HepG2 (cell line): ENCODE results near the gene DDX39B. TPM values are rescaled to one million over a fixed set of nuclear protein-coding genes. Genes with fewer than 3 reads are reported as not detected.

Source experiments
- BCL6 ChIP-seq: IDR thresholded peaks from 2 replicates; pipeline ENCODE4 v1.6.1; 2016; ENCODE audit warnings: missing genetic modification reagents, missing compliant biosample characterization
- CHCHD3 ChIP-seq: sonication (generic); formaldehyde crosslinking; IDR thresholded peaks from 2 replicates; pipeline ENCODE4 v1.8.0; 2022; ENCODE audit warnings: mild to moderate bottlenecking, missing genetic modification reagents, moderate library complexity
- GTF3A ChIP-seq: sonication (generic); formaldehyde crosslinking; conservative IDR thresholded peaks from 2 replicates; pipeline ENCODE4 v1.4.0; 2020; ENCODE audit warnings: mild to moderate bottlenecking, missing genetic modification reagents
- GZF1 ChIP-seq: sonication (generic); formaldehyde crosslinking; IDR thresholded peaks from 2 replicates; pipeline ENCODE4 v1.5.1; 2020; ENCODE audit warnings: mild to moderate bottlenecking, missing genetic modification reagents
- HOXA3 ChIP-seq: sonication (generic); formaldehyde crosslinking; IDR thresholded peaks from 2 replicates; pipeline ENCODE4 v1.5.0; 2020; ENCODE audit warnings: missing genetic modification reagents
- IKZF4 ChIP-seq: sonication (generic); formaldehyde crosslinking; IDR thresholded peaks from 2 replicates; pipeline ENCODE4 v1.5.1; 2020; ENCODE audit warnings: borderline replicate concordance, mild to moderate bottlenecking, low read depth, missing genetic modification reagents; ENCODE audit errors: not compliant biosample characterization
- KAT8 ChIP-seq: IDR thresholded peaks from 2 replicates; pipeline ENCODE4 v1.6.1; 2016; ENCODE audit warnings: missing genetic modification reagents, missing compliant biosample characterization
- MAFG ChIP-seq: sonication (generic); formaldehyde crosslinking; IDR thresholded peaks from 2 replicates; pipeline ENCODE4 v1.5.1; 2020; ENCODE audit warnings: mild to moderate bottlenecking, missing genetic modification reagents
- MIXL1 ChIP-seq: IDR thresholded peaks from 2 replicates; pipeline ENCODE4 v1.6.1; 2016
- NAIF1 ChIP-seq: sonication (generic); formaldehyde crosslinking; IDR thresholded peaks from 2 replicates; pipeline ENCODE4 v1.5.0; 2020; ENCODE audit warnings: mild to moderate bottlenecking, missing genetic modification reagents, borderline replicate concordance
- NFATC3 ChIP-seq: sonication (generic); formaldehyde crosslinking; IDR thresholded peaks from 2 replicates; pipeline ENCODE4 v1.5.1; 2020; ENCODE audit warnings: mild to moderate bottlenecking, missing genetic modification reagents
- PCBP2 ChIP-seq: fragments of 200-400 bp; formaldehyde crosslinking; optimal IDR thresholded peaks from 2 replicates; pipeline ENCODE3; 2018; ENCODE audit warnings: low read length, low read depth; ENCODE audit not compliant: poor library complexity, severe bottlenecking
- POGK ChIP-seq: sonication (generic); formaldehyde crosslinking; conservative IDR thresholded peaks from 2 replicates; pipeline ENCODE4 v1.8.0; 2022; ENCODE audit warnings: mild to moderate bottlenecking, moderate library complexity, missing genetic modification reagents
- SP1 ChIP-seq, 2 experiments: fragments of 450-650 bp in 1 of 2; sonication (generic) in 1 of 2; formaldehyde crosslinking in 1 of 2; IDR thresholded peaks; 2 replicates each; pipeline versions ENCODE4 v1.4.0 to v1.6.1; 2016 to 2020; ENCODE audit warnings: missing genetic modification reagents in 1 of 2
- SYNCRIP ChIP-seq: fragments of 200-400 bp; formaldehyde crosslinking; IDR thresholded peaks from 2 replicates; pipeline ENCODE4 v1.6.1; 2018; ENCODE audit warnings: mild to moderate bottlenecking, low read depth, low read length; ENCODE audit not compliant: insufficient read depth
- WIZ ChIP-seq: sonication (generic); formaldehyde crosslinking; IDR thresholded peaks from 2 replicates; pipeline ENCODE4 v1.5.1; 2020; ENCODE audit warnings: mild to moderate bottlenecking, missing genetic modification reagents
- ZFP41 ChIP-seq: sonication (generic); formaldehyde crosslinking; IDR thresholded peaks from 2 replicates; pipeline ENCODE4 v1.4.0; 2020; ENCODE audit warnings: mild to moderate bottlenecking, missing genetic modification reagents, borderline replicate concordance
- ZNF232 ChIP-seq: sonication (generic); formaldehyde crosslinking; IDR thresholded peaks from 2 replicates; pipeline ENCODE4 v1.4.0; 2020; ENCODE audit warnings: missing genetic modification reagents, borderline replicate concordance
- ZNF30 ChIP-seq: sonication (generic); formaldehyde crosslinking; IDR thresholded peaks from 2 replicates; pipeline ENCODE4 v1.5.0; 2020; ENCODE audit warnings: mild to moderate bottlenecking, missing genetic modification reagents
- ZNF326 ChIP-seq: sonication (generic); formaldehyde crosslinking; IDR thresholded peaks from 2 replicates; pipeline ENCODE4 v1.4.0; 2020; ENCODE audit warnings: missing genetic modification reagents, borderline replicate concordance
- ZNF552 ChIP-seq: sonication (generic); formaldehyde crosslinking; IDR thresholded peaks from 2 replicates; pipeline ENCODE4 v1.9.0; 2022; ENCODE audit warnings: missing genetic modification reagents, mild to moderate bottlenecking, borderline replicate concordance
- ZNF7 ChIP-seq: IDR thresholded peaks from 2 replicates; pipeline ENCODE4 v1.6.1; 2016; ENCODE audit warnings: missing biosample characterization, missing genetic modification reagents
- ZNF709 ChIP-seq: sonication (generic); formaldehyde crosslinking; IDR thresholded peaks from 2 replicates; pipeline ENCODE4 v1.5.0; 2020; ENCODE audit warnings: mild to moderate bottlenecking, missing genetic modification reagents
- polyA plus RNA-seq, 8 experiments: library from polyadenylated mRNA; depleted of rRNA in 3 of 8; stranded (reverse) in 7 of 8; unstranded in 1 of 8; fragments of >200 nt; fragmentation: Illumina TruSeq in 4 of 8; extraction: Trizol in 4 of 8; gene quantifications; 2 replicates each; pipeline versions ENCODE4 v1.2.1 to v1.2.3, GENCODE V29; 2011 to 2016; ENCODE audit warnings: low read depth in 4 of 8, missing spikeins in 1 of 8, mixed read lengths in 1 of 8; ENCODE audit not compliant: insufficient read depth in 1 of 8
- total RNA-seq, 5 experiments: library from RNA; depleted of rRNA; stranded (reverse); fragments of >200 nt; fragmentation: Illumina TruSeq; extraction: Trizol; gene quantifications; 2 replicates each; pipeline ENCODE4 v1.2.3, GENCODE V29; 2016; ENCODE audit warnings: low read depth in 1 of 5
- TF ChIP-seq, protein P1 (sequence below): sonication (generic); formaldehyde crosslinking; IDR thresholded peaks from 2 replicates; pipeline ENCODE4 v1.8.1; 2022; ENCODE audit warnings: mild to moderate bottlenecking, missing genetic modification reagents
- TF ChIP-seq, protein P2 (sequence below): conservative IDR thresholded peaks from 2 replicates; pipeline ENCODE4 v1.6.1; 2018; ENCODE audit warnings: missing genetic modification reagents
- TF ChIP-seq, protein P3 (sequence below): sonication (generic); formaldehyde crosslinking; IDR thresholded peaks from 2 replicates; pipeline ENCODE4 v1.8.0; 2022; ENCODE audit warnings: mild to moderate bottlenecking, missing genetic modification reagents, moderate library complexity

DDX39B gene
- total and polyA plus RNA-seq, 2 of the 13 experiments (the other 11 are each of a cell fraction or from before 2014, with no cell fraction given): 570 to 678 TPM

DNA sequence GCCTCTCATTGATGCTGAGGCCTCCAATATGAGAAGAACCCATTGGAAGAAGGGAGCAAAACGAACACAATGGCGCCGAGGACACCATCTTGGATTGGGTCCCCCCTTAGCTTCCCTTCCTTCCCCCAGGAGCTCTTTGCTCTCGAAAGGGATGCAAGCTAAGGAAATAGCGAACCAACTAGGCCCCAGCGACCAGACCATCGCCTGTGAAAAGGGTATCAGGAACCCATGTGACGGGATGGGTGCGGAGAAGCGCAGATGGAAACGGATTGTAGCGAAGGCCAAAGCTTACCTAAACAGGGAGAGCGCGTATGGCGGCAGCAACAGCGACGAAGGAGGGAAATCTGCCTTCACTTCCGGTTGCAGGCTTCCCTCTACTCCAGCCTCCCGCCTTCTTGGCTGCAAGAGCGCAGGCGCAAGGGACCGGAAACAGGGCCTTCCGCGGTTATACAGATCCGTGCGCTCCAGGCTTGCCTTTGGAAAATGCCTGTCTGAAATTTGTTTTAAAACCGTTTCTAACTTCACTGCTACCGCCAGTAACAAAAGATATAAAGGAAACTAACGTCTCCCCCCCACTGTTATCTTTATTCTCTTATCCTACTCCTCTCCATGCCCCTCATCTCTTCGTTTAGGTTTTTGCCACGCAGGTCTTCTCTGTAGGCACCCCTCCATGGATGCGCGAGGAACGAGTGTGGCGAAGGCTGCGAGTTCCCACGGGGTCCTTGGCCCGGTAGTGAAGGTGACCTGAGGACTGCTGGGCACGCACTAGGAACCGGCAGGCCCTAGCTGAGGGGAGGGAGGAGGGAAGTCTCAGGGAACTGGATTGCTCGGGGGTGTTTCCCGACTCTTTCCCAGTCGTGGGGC lies at the start of gene DDX39B (continued):
- TF ChIP-seq, protein P1, sequence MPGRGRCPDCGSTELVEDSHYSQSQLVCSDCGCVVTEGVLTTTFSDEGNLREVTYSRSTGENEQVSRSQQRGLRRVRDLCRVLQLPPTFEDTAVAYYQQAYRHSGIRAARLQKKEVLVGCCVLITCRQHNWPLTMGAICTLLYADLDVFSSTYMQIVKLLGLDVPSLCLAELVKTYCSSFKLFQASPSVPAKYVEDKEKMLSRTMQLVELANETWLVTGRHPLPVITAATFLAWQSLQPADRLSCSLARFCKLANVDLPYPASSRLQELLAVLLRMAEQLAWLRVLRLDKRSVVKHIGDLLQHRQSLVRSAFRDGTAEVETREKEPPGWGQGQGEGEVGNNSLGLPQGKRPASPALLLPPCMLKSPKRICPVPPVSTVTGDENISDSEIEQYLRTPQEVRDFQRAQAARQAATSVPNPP (CRISPR knock-in tag): no peak
- TF ChIP-seq GZF1 (CRISPR knock-in tag) (no peak; the same call in 1 of the 2 replicates), CHCHD3 (CRISPR knock-in tag) (no peak), ZNF7 (CRISPR knock-in tag) (0 out of 2 replicates have a peak, but pooled peaks have one; percentile 2), WIZ (CRISPR knock-in tag) (0 out of 2 replicates have a peak, but pooled peaks have one; percentile 67), MIXL1 (CRISPR knock-in tag) (peak; percentile 66), PCBP2 (no peak), SYNCRIP (no peak), KAT8 (CRISPR knock-in tag) (peak; percentile 95), IKZF4 (CRISPR knock-in tag) (peak; percentile 76), GTF3A (no peak), ZNF232 (CRISPR knock-in tag) (peak; percentile 76), ZNF326 (CRISPR knock-in tag) (no peak), MAFG (CRISPR knock-in tag) (no peak), BCL6 (CRISPR knock-in tag) (peak; percentile 52), HOXA3 (CRISPR knock-in tag) (peak; percentile 97), ZNF709 (CRISPR knock-in tag) (peak; percentile 93), POGK (CRISPR knock-in tag) (peak; percentile 92), ZNF30 (peak; percentile 93; the same call in 1 of the 2 replicates), ZFP41 (CRISPR knock-in tag) (no peak), ZNF552 (CRISPR knock-in tag) (no peak), SP1 (IDR thresholded peaks at IDR 0.05) (no peak), SP1 (CRISPR knock-in tag; IDR thresholded peaks at IDR 0.05) (peak; percentile 47), NFATC3 (CRISPR knock-in tag) (peak; percentile 95; the same call in 1 of the 2 replicates), NAIF1 (CRISPR knock-in tag) (peak; percentile 81; the same call in 1 of the 2 replicates)
- TF ChIP-seq, protein P2, sequence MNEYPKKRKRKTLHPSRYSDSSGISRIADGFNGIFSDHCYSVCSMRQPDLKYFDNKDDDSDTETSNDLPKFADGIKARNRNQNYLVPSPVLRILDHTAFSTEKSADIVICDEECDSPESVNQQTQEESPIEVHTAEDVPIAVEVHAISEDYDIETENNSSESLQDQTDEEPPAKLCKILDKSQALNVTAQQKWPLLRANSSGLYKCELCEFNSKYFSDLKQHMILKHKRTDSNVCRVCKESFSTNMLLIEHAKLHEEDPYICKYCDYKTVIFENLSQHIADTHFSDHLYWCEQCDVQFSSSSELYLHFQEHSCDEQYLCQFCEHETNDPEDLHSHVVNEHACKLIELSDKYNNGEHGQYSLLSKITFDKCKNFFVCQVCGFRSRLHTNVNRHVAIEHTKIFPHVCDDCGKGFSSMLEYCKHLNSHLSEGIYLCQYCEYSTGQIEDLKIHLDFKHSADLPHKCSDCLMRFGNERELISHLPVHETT (CRISPR knock-in tag): peak; percentile 20
- TF ChIP-seq, protein P3, sequence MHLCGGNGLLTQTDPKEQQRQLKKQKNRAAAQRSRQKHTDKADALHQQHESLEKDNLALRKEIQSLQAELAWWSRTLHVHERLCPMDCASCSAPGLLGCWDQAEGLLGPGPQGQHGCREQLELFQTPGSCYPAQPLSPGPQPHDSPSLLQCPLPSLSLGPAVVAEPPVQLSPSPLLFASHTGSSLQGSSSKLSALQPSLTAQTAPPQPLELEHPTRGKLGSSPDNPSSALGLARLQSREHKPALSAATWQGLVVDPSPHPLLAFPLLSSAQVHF (CRISPR knock-in tag): no peak
